Activated T-helper 1 cell treated with anti-CD3 and anti-CD28 coated beads, Interleukin-2, amount 50 U/mL, for 16 hours (primary cell): ENCODE results near the gene TOMM70.
"Not testable (repeated sequence)": the region's sequence is repeated elsewhere in the genome, so short reads cannot be mapped to it uniquely, and the experiment has no call there.

Source experiments
- DNase-seq, 2 donors: peaks; one replicate each; pipeline ENCODE4 v3.0.0-alpha.2; 2020; ENCODE audit warnings: low read depth in 1 of 2, low spot score in 1 of 2

The TOMM70 gene

GRCh38 chr3:100329800-100330489 lies 70.9 kb downstream of the TOMM70 start:
- DNase-seq = no peak

GRCh38 chr3:100327377-100327776 lies 73.5 kb downstream of the TOMM70 start:
- DNase-seq = not testable (repeated sequence)

- no peak for DNase-seq
These were observed 75.1 kb downstream of the TOMM70 start for GRCh38 chr3:100325827-100326226.

- no peak for DNase-seq
These were observed 76.8 kb downstream of the TOMM70 start for GRCh38 chr3:100324044-100324443.

- no peak for DNase-seq
These were observed 80.9 kb downstream of the TOMM70 start for GRCh38 chr3:100319951-100320350.

GRCh38 chr3:100317912-100318311 lies 83.0 kb downstream of the TOMM70 start:
- DNase-seq = no peak

- no peak for DNase-seq
These were observed 84.2 kb downstream of the TOMM70 start for GRCh38 chr3:100316641-100317069.
